SU-DHL-6 (cell line): ENCODE measurements around the gene WDR43.

Experiments
- H2AFZ ChIP-seq: fragments of 200-600 bp; sonication (generic); 2 replicates; pipeline ENCODE4 v1.6.1; 2014; ENCODE audit warnings: low read depth, mild to moderate bottlenecking, moderate library complexity, mixed read lengths, antibody characterized with exemption, low read length; ENCODE audit not compliant: severe bottlenecking
- H3F3A ChIP-seq: fragments of 200-600 bp; shearing (Covaris generic); 2 replicates; pipeline ENCODE4 v1.6.0; 2016; ENCODE audit warnings: antibody characterized with exemption, mild to moderate bottlenecking; ENCODE audit not compliant: insufficient read depth
- H3K27ac ChIP-seq: fragments of 200-600 bp; sonication (generic); 2 replicates; pipeline ENCODE4 v1.5.1; 2016; ENCODE audit warnings: low read depth, mild to moderate bottlenecking, low read length, moderate library complexity, mixed read lengths
- H3K27me3 ChIP-seq: fragments of 200-600 bp; sonication (generic), shearing (Covaris generic); 2 replicates; pipeline ENCODE4 v1.6.0; 2014; ENCODE audit warnings: mild to moderate bottlenecking, low read length
- H3K36me3 ChIP-seq: fragments of 200-600 bp; sonication (generic); 2 replicates; pipeline ENCODE4 v1.6.1; 2014; ENCODE audit warnings: mild to moderate bottlenecking, low read length, mixed read lengths
- H3K4me2 ChIP-seq: fragments of 300-600, 200-600 bp; shearing (Covaris generic), sonication (generic); 2 replicates; pipeline ENCODE4 v1.6.0; 2014; ENCODE audit warnings: low read length, low read depth, mild to moderate bottlenecking; ENCODE audit not compliant: poor library complexity, severe bottlenecking
- H3K4me3 ChIP-seq: fragments of 200-600 bp; sonication (generic); 2 replicates; pipeline ENCODE4 v1.5.1; 2014; ENCODE audit warnings: antibody characterized with exemption, low read length, mild to moderate bottlenecking, mixed read lengths; ENCODE audit not compliant: insufficient read depth, poor library complexity, severe bottlenecking
- H3K79me2 ChIP-seq: fragments of 200-600 bp; sonication (generic); 2 replicates; pipeline ENCODE4 v1.6.1; 2014; ENCODE audit warnings: mild to moderate bottlenecking, low read length, moderate library complexity; ENCODE audit not compliant: insufficient read depth
- H3K9ac ChIP-seq: fragments of 200-600 bp; sonication (generic); 2 replicates; pipeline ENCODE4 v1.7.0; 2014; ENCODE audit warnings: mild to moderate bottlenecking, low read length
- H3K9me2 ChIP-seq: fragments of 200-600 bp; sonication (generic); replicated peaks from 2 replicates; pipeline ENCODE4 v1.6.1; 2014; ENCODE audit warnings: low read length; ENCODE audit not compliant: insufficient read depth
- H3K9me3 ChIP-seq: fragments of 200-600 bp; sonication (generic); 2 replicates; pipeline ENCODE4 v1.6.1; 2014; ENCODE audit warnings: low read length, mixed read lengths; ENCODE audit not compliant: insufficient read depth
- H4K20me1 ChIP-seq: fragments of 200-600 bp; sonication (generic); 2 replicates; pipeline ENCODE4 v1.6.1; 2014; ENCODE audit warnings: low read depth, mild to moderate bottlenecking, antibody characterized with exemption, low read length, moderate library complexity, mixed read lengths
- EZH2phosphoT487 ChIP-seq: fragments of 200-600 bp; sonication (generic), shearing (Covaris generic); conservative IDR thresholded peaks from 2 replicates; pipeline ENCODE4 v1.6.1; 2018; ENCODE audit warnings: mild to moderate bottlenecking, antibody characterized with exemption, low read length, moderate library complexity, mixed read lengths
- TF ChIP-seq, protein P1 (sequence below): fragments of 200-600 bp; sonication (generic); IDR thresholded peaks from one replicate; pipeline ENCODE4 v1.5.1; 2017; ENCODE audit warnings: antibody characterized with exemption, mild to moderate bottlenecking, low read length, moderate library complexity; ENCODE audit not compliant: insufficient read depth, poor library complexity, severe bottlenecking

The WDR43 gene

DNA sequence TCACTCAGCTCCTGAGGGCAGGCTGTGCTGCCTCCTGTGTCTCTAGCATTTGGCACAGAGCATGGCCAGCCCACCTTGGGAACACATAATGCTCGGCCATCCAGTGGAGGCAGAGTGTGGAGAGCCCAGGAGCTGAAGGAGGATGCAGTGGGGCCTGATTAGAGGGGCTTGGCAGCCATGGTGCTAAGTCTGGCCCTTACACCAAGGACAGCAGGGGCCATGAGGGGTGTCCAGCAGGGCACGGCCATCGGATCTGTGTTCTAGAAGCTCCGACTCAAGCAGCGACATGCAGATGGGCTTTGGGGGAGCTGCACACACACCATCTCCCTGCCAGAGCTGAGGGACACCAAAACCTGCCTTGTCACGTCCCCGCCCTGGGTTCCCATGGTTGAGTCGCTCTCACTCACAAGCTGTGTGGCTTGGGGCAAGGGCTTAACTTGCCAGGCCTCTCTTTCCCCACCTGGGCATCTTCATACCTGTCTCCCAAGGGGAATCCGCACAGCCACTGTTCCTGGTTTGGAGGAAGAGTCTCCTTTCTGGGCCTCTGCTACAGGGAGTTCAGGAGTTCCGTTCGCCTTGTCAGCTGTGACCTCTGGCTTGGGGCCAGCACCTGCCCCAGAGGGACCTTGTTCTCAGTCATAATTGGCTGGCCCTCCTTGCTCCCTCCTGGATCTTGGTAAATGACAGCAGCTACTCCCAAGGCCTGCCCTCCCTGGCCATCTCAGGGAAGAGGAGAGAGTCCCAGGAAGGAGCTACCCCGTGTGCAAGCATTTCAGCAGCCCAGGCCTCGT, 85.3 kb downstream of the WDR43 start:
- no peaks in the 10 kb centered on the region for H4K20me1 ChIP-seq
- TF ChIP-seq EZH2phosphoT487: no peak
- TF ChIP-seq, protein P1, sequence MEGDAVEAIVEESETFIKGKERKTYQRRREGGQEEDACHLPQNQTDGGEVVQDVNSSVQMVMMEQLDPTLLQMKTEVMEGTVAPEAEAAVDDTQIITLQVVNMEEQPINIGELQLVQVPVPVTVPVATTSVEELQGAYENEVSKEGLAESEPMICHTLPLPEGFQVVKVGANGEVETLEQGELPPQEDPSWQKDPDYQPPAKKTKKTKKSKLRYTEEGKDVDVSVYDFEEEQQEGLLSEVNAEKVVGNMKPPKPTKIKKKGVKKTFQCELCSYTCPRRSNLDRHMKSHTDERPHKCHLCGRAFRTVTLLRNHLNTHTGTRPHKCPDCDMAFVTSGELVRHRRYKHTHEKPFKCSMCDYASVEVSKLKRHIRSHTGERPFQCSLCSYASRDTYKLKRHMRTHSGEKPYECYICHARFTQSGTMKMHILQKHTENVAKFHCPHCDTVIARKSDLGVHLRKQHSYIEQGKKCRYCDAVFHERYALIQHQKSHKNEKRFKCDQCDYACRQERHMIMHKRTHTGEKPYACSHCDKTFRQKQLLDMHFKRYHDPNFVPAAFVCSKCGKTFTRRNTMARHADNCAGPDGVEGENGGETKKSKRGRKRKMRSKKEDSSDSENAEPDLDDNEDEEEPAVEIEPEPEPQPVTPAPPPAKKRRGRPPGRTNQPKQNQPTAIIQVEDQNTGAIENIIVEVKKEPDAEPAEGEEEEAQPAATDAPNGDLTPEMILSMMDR: no peak
- H3K9me2 ChIP-seq: no peaks in the 10 kb centered on the region
- H3K36me3 ChIP-seq: no peaks in the 10 kb centered on the region
- H3K9ac ChIP-seq: no peak overlapping the region
- no peaks in the 10 kb centered on the region for H3K27me3 ChIP-seq
- no peak overlapping the region for H3K4me3 ChIP-seq
- no peak overlapping the region for H3K4me2 ChIP-seq
- no peaks in the 10 kb centered on the region for H3K9me3 ChIP-seq
- no peaks in the 10 kb centered on the region for H3K79me2 ChIP-seq
- no peak overlapping the region for H2AFZ ChIP-seq
- no peak overlapping the region for H3K27ac ChIP-seq
- H3F3A ChIP-seq: no peaks in the 10 kb centered on the region

DNA sequence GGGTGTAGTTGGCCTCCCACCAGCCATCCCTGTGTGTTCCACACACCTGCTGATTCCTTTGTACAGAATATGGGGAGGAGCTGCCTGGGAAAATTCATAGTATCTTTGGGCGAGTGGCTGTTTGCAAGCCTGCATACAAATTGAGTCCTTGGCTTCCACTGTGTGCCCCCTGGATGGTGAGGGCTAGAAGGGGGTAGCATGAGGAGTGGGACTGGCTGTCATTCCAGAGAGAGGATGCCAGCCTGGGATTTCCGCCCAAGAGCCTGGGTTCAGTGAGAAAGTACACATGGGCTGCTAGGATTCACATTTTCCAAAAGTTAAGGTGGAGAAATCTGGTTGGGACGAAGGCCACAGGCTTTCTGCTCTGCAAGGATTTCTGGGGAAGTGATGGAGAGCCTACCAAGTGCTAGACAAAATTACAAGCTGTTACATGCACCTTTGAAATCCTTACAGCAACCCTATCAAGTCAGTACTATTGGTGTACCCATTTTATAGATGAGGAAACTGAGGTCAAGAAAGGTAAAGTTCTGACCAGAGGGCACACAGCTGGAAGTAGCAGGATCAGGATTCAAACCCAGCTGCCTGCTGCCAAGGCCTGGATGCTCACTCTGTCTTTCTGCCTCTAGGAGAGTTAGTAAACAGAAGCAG, 86.0 kb downstream of the WDR43 start:
- H3K36me3 ChIP-seq: no peaks in the 10 kb centered on the region
- H3F3A ChIP-seq: no peaks in the 10 kb centered on the region
- H2AFZ ChIP-seq: no peak overlapping the region
- no peaks in the 10 kb centered on the region for H4K20me1 ChIP-seq
- no peak overlapping the region for H3K27ac ChIP-seq
- no peak overlapping the region for H3K9ac ChIP-seq
- no peaks in the 10 kb centered on the region for H3K9me2 ChIP-seq
- no peaks in the 10 kb centered on the region for H3K79me2 ChIP-seq
- H3K9me3 ChIP-seq: no peaks in the 10 kb centered on the region
- no peaks in the 10 kb centered on the region for H3K27me3 ChIP-seq
- H3K4me2 ChIP-seq: no peak overlapping the region
- no peak overlapping the region for H3K4me3 ChIP-seq
- TF ChIP-seq EZH2phosphoT487: no peak
- TF ChIP-seq, protein P1: no peak

DNA sequence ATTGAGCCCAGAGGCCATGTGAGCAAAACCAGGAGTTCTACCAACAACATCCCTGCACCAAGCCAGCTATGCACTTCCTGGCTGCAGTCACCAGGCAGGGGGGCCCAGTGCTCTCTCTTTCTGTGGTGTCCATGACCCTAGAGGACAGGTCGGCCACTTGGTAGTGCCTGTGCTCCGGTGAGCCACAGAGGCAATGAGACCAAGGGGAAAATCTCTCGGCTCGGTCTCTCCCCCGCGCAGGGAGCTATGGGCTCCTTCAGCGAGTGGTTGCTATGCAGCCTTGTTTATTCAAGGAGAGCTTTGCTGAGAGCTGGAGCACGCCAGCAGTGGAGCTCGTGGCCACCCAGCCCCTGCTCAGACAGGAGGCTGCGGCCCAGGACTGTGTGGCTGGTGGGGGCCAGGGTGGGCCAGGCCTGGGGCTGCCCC, 86.6 kb downstream of the WDR43 start, which contains the start of gene TOGARAM2:
Gene TOGARAM2, plus strand, starts transcription at position 283 of the 426 bp plus-strand sequence. CDS start 13,537 bp downstream, outside the sequence.
- H3K27ac ChIP-seq: no peak within 1 kb of the TSS
- no peaks in the 10 kb centered on the region for H3F3A ChIP-seq
- no peak within 1 kb of the TSS for H3K4me2 ChIP-seq
- no peak for TF ChIP-seq EZH2phosphoT487
- no peaks in the 10 kb centered on the region for H3K79me2 ChIP-seq
- H3K9ac ChIP-seq: no peak within 1 kb of the TSS
- H4K20me1 ChIP-seq: no peaks in the 10 kb centered on the region
- H3K4me3 ChIP-seq: no peak within 1 kb of the TSS
- H3K36me3 ChIP-seq: no peaks in the 10 kb centered on the region
- H3K27me3 ChIP-seq: no peaks in the 10 kb centered on the region
- H3K9me2 ChIP-seq: no peaks in the 10 kb centered on the region
- no peak within 1 kb of the TSS for H2AFZ ChIP-seq
- H3K9me3 ChIP-seq: no peaks in the 10 kb centered on the region
